ENCODE results near the gene LCE1E.

Gene LCE1E

DNA sequence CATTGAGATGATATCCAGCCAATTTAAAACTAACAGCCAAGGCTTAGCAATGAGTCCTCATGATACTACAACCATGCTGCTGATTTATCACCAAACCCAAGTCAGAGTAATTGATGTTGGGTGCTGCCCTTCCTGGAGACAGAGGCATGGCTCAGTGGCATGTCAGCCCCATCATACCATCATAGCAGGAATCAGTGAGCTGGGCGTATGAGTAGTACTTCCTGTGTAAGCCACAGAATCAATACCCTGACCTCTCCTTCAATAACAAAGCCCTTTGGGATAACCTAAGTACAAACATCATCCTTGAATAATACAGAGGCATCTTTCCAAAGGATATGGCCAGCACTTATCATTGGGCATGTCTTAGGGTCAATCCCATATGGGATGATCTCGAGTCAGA, 3.0 kb upstream of the LCE1E start:
- DNase-seq, result no peak

GRCh38 chr1:152795686-152796085, 9.6 kb downstream of the LCE1E start:
- DNase-seq, result no peak

DNA sequence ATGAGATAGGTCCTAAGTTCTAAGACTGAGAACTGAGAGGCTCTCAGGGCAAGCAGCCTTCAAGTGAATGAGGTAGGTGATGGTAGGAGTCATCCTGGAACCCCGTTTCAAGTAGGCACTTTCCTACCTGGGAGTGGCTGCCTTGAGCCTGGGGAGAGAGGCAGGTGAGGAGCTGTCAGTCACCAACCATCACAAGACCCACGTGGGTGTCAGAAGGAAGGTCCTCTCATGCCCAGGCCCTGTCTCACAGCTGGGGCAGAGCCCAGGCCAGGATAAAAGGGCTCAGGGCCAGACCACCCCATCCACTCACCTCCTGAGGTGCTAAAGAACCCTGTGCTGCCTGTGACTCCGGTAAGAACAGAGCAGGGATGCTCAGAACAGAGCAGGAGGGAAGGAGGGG, 10.4 kb downstream of the LCE1E start, which contains the start of gene LCE1D:
Gene LCE1D (plus strand): TSS at position 301 of the 400 bp plus-strand sequence. CDS start 1,074 bp downstream, outside the sequence.
- no peak for DNase-seq

DNA sequence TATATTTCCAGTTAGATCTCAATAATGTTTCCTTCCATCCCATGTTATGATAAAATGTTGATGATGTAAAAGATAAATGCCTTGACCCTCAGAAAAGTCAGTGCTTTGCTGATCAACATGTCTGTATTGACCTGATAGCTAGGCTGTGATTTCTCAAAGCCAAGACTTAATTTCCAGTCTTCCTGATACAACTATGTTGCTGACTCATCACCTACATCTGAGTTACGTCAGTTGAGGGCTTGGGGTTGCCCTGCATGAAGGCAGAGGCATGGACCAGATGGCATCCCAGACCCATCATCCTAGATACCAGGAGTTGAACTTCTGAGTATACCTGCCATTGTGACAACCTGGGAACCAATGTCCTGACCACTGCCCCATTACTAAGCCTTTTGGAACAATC, 15.3 kb downstream of the LCE1E start:
- no peak for DNase-seq

GRCh38 chr1:152806576-152806975, 20.5 kb downstream of the LCE1E start, which contains the start of gene LCE1C:
LCE1C (minus strand) TSS chr1:152806651; CDS start chr1:152805478, 1,173 bp downstream.
- DNase-seq, result no peak

DNA sequence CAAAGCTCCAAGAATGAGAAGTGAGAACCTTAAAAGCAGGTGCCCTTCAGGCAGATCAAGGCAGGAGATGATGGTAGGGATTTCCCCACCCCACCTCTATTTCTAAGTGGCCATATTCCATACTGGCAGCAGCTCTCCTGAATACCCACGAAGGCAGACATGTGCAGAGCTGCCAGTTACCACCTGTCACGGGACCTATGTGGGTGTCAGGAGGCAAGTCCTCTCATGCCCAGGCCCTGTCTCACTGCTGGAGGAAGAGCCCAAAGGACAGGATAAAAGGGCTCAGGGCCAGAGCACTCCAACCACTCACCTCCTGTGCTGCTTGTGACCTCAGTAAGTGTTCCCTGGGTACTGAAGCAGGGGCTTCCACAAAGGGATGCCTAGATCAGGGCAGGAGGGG, 25.0 kb downstream of the LCE1E start:
- no peak for DNase-seq

GRCh38 chr1:152811671-152812070, 25.6 kb downstream of the LCE1E start, which contains the start of gene LCE1B:
LCE1B (plus strand) TSS chr1:152811971; CDS start chr1:152812447, 476 bp downstream.
- no peak for DNase-seq

DNA sequence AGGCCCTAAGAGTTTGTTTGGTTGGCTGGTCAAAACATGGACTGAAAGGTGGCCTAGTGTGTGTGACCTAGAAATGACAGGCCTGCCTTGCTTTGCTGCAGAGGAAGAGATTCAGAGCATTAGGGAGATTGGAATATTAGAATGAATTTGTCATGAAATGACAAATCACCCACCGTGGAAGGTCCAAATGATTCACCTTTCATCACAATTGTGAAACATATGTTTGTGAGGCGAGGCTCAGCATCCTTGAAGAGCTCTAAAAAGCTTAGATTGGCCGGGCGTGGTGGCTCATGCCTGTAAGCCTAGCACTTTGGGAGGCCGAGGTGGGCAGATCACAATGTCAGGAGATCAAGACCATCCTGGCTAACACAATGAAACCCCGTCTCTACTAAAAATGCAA, 31.3 kb downstream of the LCE1E start:
- DNase-seq, result no peak

GRCh38 chr1:152823294-152823693, 37.2 kb downstream of the LCE1E start:
- no peak for DNase-seq

DNA sequence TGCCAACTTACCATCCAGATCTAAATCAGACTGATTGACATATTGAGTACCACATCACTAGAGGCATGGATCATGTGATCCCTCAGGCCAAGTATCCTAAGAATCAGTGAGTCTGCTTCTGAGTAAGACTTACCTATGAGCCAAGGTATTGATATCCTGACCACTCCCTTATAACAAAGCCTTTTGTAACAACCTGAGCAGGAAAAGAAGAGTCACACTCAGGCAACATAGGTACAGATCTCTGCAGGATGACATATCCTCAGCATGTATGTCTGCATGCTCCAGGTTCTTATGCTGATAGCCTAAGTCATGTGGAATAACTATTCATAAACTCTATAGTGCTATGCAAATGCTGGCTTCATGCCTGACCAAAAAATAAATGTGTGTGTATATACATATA, 38.9 kb downstream of the LCE1E start:
- no peak for DNase-seq

DNA sequence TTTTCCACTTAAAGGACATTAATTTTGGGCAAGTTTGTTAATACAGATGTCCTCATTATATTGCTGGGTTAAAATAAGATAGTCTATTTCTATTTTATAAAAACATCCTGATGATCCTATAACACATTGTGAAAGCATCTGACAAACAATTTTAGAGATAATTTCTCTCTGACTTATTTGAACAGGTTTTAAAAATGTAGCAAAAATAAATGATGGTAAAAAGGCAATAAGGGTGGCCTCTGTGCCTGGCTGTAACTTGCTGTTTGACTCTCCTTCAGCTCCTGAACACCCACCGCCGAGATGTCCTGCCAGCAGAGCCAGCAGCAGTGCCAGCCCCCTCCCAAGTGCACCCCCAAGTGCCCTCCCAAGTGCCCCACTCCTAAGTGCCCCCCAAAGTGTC, 41.1 kb downstream of the LCE1E start, which contains the start of gene LCE1A:
Gene LCE1A (plus strand): TSS at position 301 of the 400 bp plus-strand sequence. CDS start 0 bp downstream, at position 301.
- DNase-seq, result no peak

GRCh38 chr1:152836870-152837269, 50.8 kb downstream of the LCE1E start:
- DNase-seq, result no peak

Data from MV-4-11 (cell line).